ENCODE data around the gene POU2F2. TPM values are rescaled to one million over a fixed set of nuclear protein-coding genes. Genes with fewer than 3 reads are reported as not detected.

POU2F2 gene
- total and polyA plus RNA-seq, 8 donors: 0.68 to 23.3 (median 2.3) TPM

DNA sequence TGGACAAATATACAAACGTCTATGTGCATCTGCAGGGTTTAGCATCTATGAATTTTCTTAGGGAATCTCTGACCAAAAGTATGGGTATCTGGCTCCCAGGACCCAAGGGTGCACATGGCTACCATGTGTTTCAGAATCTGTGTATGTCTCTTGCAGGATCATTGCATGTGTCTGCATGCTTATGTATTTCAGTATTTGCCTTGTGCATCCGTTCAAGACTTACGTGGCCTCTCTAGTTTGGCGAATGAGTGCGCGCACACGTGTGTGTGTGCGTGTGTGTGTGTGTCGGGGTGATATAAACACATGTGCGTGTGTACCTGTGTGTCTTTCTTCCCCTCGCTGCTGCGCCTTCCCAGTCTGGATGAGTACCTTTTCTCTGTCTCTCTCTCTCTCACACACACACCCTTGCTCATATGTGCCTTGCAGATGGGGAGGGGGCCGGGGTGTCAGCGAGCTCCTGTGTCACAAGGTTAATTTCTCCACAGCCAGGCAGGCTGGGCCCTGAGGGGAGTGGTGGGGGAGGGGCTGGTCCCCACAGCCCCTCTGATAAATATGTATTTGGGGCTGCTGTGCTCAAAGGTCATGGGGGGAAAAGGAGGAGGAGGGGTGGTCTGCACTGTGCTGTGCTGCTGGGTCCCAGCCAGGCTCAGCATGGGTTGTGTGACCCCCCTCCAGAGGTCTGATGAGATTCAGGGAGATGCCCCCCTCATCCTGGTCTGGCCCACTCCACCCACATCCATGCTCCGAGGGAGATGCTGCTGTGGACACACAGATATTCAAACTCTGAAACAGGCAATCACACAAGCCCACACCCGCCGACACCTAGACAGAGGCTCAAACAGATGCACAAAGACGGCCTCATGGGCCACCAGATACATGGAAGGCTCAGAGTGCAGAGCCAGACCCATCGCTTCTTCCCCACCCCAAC is 37.5 kb upstream of the POU2F2 start:
- H3K27me3 ChIP-seq: peaks cover 0 to 52% (median 6%) of the 10 kb centered on the region in 3 donors
- no peak for TF ChIP-seq EP300 (IDR thresholded peaks at IDR 0.05)
- TF ChIP-seq, protein P1, sequence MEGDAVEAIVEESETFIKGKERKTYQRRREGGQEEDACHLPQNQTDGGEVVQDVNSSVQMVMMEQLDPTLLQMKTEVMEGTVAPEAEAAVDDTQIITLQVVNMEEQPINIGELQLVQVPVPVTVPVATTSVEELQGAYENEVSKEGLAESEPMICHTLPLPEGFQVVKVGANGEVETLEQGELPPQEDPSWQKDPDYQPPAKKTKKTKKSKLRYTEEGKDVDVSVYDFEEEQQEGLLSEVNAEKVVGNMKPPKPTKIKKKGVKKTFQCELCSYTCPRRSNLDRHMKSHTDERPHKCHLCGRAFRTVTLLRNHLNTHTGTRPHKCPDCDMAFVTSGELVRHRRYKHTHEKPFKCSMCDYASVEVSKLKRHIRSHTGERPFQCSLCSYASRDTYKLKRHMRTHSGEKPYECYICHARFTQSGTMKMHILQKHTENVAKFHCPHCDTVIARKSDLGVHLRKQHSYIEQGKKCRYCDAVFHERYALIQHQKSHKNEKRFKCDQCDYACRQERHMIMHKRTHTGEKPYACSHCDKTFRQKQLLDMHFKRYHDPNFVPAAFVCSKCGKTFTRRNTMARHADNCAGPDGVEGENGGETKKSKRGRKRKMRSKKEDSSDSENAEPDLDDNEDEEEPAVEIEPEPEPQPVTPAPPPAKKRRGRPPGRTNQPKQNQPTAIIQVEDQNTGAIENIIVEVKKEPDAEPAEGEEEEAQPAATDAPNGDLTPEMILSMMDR (IDR thresholded peaks at IDR 0.05): no peak
- TF ChIP-seq POLR2AphosphoS5 (IDR thresholded peaks at IDR 0.05): no peak
- TF ChIP-seq POLR2A (IDR thresholded peaks at IDR 0.05): no peak
- no peak overlapping the region for H3K4me3 ChIP-seq
- H3K36me3 ChIP-seq: no peaks in the 10 kb centered on the region
- H3K4me1 ChIP-seq: no peaks in the 10 kb centered on the region
- intact Hi-C loops (cut with DNase I; ENCODE audit: low total_unique reads): no loop called here
- WGBS, 5 donors: 73 to 80% (median 77%) methylated on average over 19 of the region's 19 CpGs
- H3K27ac ChIP-seq: no peak overlapping the region
- H3K9me3 ChIP-seq: no peaks in the 10 kb centered on the region
- no peak for DNase-seq

DNA sequence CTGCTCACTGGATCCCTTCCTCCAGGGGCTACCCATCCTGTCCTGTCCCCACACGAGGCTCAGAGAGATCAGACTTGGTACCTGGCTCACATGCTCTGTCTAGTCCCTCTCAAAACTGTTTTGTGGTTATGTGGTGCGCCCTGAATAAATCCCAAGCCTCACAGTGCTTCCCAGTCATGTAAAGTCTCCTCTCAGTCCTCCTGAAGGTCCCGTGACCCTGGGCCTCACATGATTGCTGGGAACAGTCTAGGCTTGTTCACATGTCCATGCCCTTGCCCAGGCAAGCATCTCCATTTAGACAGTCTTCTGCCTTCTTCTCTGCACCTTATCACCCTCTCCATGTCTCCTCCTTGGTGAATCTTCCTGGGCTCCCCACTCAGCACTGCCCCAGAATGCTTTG is 36.0 kb upstream of the POU2F2 start:
- TF ChIP-seq, protein P1 (IDR thresholded peaks at IDR 0.05): no peak
- no peak for TF ChIP-seq EP300 (IDR thresholded peaks at IDR 0.05)
- no peak for TF ChIP-seq POLR2A (IDR thresholded peaks at IDR 0.05)
- no peak for TF ChIP-seq POLR2AphosphoS5 (IDR thresholded peaks at IDR 0.05)
- no peaks in the 10 kb centered on the region for H3K4me1 ChIP-seq
- no peak for DNase-seq
- no peak overlapping the region for H3K27ac ChIP-seq
- H3K9me3 ChIP-seq: no peaks in the 10 kb centered on the region
- H3K27me3 ChIP-seq: peaks cover 0 to 40% (median 0%) of the 10 kb centered on the region in 3 donors
- H3K36me3 ChIP-seq: no peaks in the 10 kb centered on the region
- H3K4me3 ChIP-seq: no peak overlapping the region
- 57 to 78% (median 67%) methylated on average over 3 of the region's 3 CpGs for WGBS, 5 donors
- intact Hi-C loops (cut with DNase I; ENCODE audit: low total_unique reads): no loop called here

DNA sequence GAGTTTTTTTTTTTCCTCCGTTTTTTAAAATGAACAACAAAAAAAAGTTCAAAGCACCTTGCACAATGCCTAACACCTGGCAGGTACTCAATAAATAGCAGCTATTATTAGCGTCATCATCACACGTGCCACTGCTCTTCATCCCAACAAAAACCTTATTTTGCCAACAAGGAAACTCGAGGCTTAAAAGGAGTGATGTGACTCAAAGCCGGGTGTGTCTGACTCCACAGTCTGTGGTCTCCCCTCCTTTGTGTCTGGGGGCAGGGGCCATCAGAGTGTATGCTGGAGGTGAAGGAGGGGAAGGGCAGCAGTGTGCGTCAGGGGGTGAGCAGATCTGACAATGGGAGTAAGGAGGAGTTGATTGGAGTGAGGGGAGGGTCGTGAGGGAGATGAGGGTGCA is 34.1 kb upstream of the POU2F2 start:
- no peaks in the 10 kb centered on the region for H3K9me3 ChIP-seq
- H3K27ac ChIP-seq: no peak overlapping the region
- intact Hi-C loops (cut with DNase I; ENCODE audit: low total_unique reads): no loop called here
- 31 to 47% (median 38%) methylated on average over 7 of the region's 7 CpGs for WGBS, 5 donors
- DNase-seq: no peak
- no peaks in the 10 kb centered on the region for H3K36me3 ChIP-seq
- H3K27me3 ChIP-seq: peaks cover 0 to 44% (median 7%) of the 10 kb centered on the region in 3 donors
- no peak for TF ChIP-seq EP300 (IDR thresholded peaks at IDR 0.05)
- TF ChIP-seq, protein P1 (IDR thresholded peaks at IDR 0.05): no peak
- no peak for TF ChIP-seq POLR2AphosphoS5 (IDR thresholded peaks at IDR 0.05)
- TF ChIP-seq POLR2A (IDR thresholded peaks at IDR 0.05): no peak
- no peaks in the 10 kb centered on the region for H3K4me1 ChIP-seq
- H3K4me3 ChIP-seq: no peak overlapping the region

DNA sequence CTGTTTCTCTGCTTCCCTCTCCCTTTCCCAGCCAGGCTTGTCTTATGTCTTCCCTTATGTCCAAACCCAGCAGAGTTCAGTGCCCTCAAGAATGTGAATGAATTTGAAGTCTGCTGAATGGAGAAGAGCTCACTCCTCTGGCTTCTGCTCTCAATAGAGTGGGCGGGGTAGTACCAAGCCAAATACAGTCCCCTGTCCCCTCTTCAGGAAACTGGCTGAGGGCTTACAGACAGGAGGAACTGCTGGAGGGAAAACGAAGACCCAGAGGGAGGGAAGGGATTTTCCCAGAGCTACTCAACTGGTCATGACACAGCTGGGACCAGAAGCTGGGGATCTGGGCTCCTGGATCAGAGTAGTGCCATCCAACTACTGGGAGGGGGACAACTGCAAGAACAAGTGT is 32.9 kb upstream of the POU2F2 start:
- Histone ChIP-seq H3K27ac (no peak overlapping the region), H3K27me3 (peaks cover 0 to 39% (median 7%) of the 10 kb centered on the region in 3 donors), H3K4me3 (no peak overlapping the region), H3K36me3 (no peaks in the 10 kb centered on the region), H3K9me3 (no peaks in the 10 kb centered on the region), H3K4me1 (no peaks in the 10 kb centered on the region)
- TF ChIP-seq POLR2A (IDR thresholded peaks at IDR 0.05): no peak
- TF ChIP-seq POLR2AphosphoS5 (IDR thresholded peaks at IDR 0.05): no peak
- no peak for TF ChIP-seq EP300 (IDR thresholded peaks at IDR 0.05)
- TF ChIP-seq, protein P1 (IDR thresholded peaks at IDR 0.05): no peak
- 32 to 46% (median 41%) methylated on average over 2 of the region's 2 CpGs for WGBS, 5 donors
- intact Hi-C loops (cut with DNase I; ENCODE audit: low total_unique reads): no loop called here
- no peak for DNase-seq

Measured in stomach (tissue), 9 donors.